ENCODE data around the gene KBTBD13. TPM values are rescaled to one million over a fixed set of nuclear protein-coding genes. Genes with fewer than 3 reads are reported as not detected.

The KBTBD13 gene
- not detected for total RNA-seq

DNA sequence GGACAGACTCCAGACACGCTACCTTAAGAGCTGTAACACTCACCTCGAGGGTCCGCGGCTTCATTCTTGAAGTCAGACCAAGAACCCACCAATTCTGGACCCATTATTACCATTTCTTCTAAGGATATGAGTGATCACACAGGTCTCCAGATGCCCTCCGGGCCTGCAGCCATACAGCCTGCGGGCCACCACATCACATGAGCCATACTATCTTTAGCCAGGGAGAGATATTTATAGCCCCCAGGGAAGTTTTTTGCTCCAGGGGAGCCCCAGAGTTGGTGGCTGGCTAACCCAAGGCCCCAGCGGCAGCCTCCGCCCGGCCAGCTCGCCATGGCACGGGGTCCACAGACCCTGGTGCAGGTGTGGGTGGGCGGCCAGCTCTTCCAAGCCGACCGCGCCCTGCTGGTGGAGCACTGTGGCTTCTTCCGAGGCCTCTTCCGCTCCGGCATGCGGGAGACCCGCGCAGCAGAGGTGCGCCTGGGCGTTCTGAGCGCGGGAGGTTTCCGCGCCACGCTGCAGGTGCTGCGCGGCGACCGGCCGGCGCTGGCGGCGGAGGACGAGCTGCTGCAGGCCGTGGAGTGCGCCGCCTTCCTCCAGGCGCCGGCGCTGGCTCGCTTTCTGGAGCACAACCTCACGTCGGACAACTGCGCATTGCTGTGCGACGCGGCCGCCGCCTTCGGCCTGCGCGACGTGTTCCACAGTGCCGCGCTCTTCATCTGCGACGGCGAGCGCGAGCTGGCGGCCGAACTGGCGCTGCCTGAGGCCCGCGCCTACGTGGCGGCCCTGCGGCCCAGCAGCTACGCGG lies at the start of gene KBTBD13:
TSS of gene KBTBD13 (plus strand) at position 261 of the 805 bp plus-strand sequence. CDS start at position 331, 70 bp downstream.
- no peak within 1 kb of the TSS for H3K4me3 Mint-ChIP-seq
- ChIA-PET POLR2A (no interaction called here), CTCF (interaction anchor here (0.7 to 1.9 kb wide), 5 partner anchors 17 to 1279 kb away, joined by 3 to 4 read pairs (median 3); no protein-coding TSS in a partner anchor)
- H3K9me3 Mint-ChIP-seq (ENCODE audit: low read depth): no peaks in the 10 kb centered on the region
- peaks cover 17% of the 10 kb centered on the region for H3K27me3 Mint-ChIP-seq
- H3K27ac Mint-ChIP-seq: no peak within 1 kb of the TSS
- intact Hi-C loops (cut with DNase I, micrococcal nuclease): loop anchor here in 1 of 2 experiments (10.0 kb wide), 1 partner anchor 342 kb away; no protein-coding TSS in a partner anchor
- DNase-seq: no peak
- peaks cover 6% of the 10 kb centered on the region for H3K4me1 Mint-ChIP-seq
- no peaks in the 10 kb centered on the region for H3K36me3 Mint-ChIP-seq (ENCODE audit: low read depth)
- ATAC-seq: no peak

DNA sequence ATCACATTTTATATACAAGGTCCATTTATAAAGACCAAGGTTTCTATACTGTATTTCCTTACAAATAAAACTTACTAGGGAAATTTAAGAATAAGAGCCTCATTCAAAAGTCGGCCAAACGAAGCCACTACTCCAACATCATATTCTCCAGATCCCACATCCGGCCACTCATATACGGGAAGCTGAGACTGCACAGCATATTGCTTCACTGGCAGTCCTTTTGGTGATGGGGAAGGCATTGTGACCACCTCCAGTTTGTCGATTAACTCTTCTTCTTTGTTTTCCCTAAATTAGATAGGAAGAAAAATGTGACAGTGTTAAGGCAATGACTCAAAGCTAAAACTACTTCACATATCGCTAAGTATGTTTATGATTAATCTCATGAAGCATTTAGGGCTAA lies 49.8 kb upstream of the KBTBD13 start:
- no peak overlapping the region for H3K4me3 Mint-ChIP-seq
- DNase-seq (no peak), ATAC-seq (no peak)
- no peaks in the 10 kb centered on the region for H3K9me3 Mint-ChIP-seq (ENCODE audit: low read depth)
- intact Hi-C loops (cut with DNase I, micrococcal nuclease): loop anchor here (5.0 kb wide), 2 partner anchors 34 to 189 kb away; no protein-coding TSS in a partner anchor
- H3K36me3 Mint-ChIP-seq (ENCODE audit: low read depth): peaks cover 31% of the 10 kb centered on the region
- H3K4me1 Mint-ChIP-seq: peaks cover 14% of the 10 kb centered on the region
- no peak overlapping the region for H3K27ac Mint-ChIP-seq
- H3K27me3 Mint-ChIP-seq: no peaks in the 10 kb centered on the region
- POLR2A ChIA-PET: interaction anchor here (0.7 to 0.8 kb wide), 2 partner anchors 278 to 430 kb away, joined by 3 to 4 read pairs; partner anchors contain the start of gene RNU5B-1
- CTCF ChIA-PET: no interaction called here

DNA sequence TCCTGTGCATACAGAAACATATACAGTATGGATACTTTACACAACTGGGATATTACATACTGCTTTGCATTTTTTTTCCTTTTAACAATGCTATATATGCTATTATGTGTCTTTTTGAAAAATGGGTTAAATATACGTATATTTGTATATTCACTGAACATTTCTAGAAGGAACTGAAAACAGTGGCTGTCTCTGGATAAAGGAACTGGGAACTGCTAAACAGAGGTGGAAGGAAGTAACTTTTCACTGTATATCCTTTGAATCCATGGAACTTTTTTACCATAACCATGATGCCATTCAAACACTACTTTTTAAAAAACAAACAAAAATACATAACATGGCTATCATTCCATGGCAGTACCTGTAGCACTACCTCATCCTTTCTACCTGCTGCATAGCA lies 49.0 kb upstream of the KBTBD13 start:
- Mint-ChIP-seq H3K9me3 (ENCODE audit: low read depth) (no peaks in the 10 kb centered on the region), H3K27ac (no peak overlapping the region), H3K27me3 (no peaks in the 10 kb centered on the region), H3K4me1 (peaks cover 14% of the 10 kb centered on the region), H3K4me3 (peak overlapping the region; percentile 85), H3K36me3 (ENCODE audit: low read depth) (peaks cover 31% of the 10 kb centered on the region)
- ChIA-PET CTCF (interaction anchor here (0.9 kb wide), 1 partner anchor 76 kb away, joined by 3 read pairs; no protein-coding TSS in a partner anchor), POLR2A (no interaction called here)
- ATAC-seq: no peak
- intact Hi-C loops (cut with DNase I, micrococcal nuclease): loop anchor here (5.0 kb wide), 2 partner anchors 35 to 190 kb away; no protein-coding TSS in a partner anchor
- DNase-seq: no peak

DNA sequence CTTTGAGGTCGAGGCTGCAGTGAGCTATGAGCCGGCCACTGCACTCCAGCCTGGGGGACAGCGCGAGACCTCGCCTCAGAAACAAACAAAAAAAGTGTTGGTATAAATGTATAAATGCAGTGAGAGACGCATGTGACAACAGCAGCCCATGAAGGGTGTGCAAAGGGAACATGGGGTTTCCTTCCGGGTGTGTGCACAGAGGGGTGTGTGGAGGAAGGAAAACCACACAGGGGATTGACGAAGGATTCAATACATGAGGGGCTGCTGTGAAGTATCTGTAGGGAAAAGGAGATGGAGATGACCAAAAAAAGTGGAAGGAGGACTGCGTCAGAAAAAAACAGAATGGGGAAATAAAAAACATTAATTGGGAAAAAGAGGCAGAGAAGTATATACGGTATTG lies 48.2 kb upstream of the KBTBD13 start:
- H3K4me1 Mint-ChIP-seq: peaks cover 17% of the 10 kb centered on the region
- no peak for ATAC-seq
- ChIA-PET POLR2A (no interaction called here), CTCF (interaction anchor here (0.9 kb wide), 1 partner anchor 75 kb away, joined by 3 read pairs; no protein-coding TSS in a partner anchor)
- no peak for DNase-seq
- H3K27ac Mint-ChIP-seq: peak overlapping the region; percentile 79
- H3K9me3 Mint-ChIP-seq (ENCODE audit: low read depth): no peaks in the 10 kb centered on the region
- no peaks in the 10 kb centered on the region for H3K27me3 Mint-ChIP-seq
- peak overlapping the region; percentile 85 for H3K4me3 Mint-ChIP-seq
- intact Hi-C loops (cut with DNase I, micrococcal nuclease): loop anchor here (2.0 to 5.0 kb wide), 5 partner anchors 36 to 276 kb away; partner anchors contain the start of genes PARP16 (in 1 of the 2), PDCD7 (in 1 of the 2) and RNU5B-1 (in 1 of the 2)
- peaks cover 28% of the 10 kb centered on the region for H3K36me3 Mint-ChIP-seq (ENCODE audit: low read depth)

DNA sequence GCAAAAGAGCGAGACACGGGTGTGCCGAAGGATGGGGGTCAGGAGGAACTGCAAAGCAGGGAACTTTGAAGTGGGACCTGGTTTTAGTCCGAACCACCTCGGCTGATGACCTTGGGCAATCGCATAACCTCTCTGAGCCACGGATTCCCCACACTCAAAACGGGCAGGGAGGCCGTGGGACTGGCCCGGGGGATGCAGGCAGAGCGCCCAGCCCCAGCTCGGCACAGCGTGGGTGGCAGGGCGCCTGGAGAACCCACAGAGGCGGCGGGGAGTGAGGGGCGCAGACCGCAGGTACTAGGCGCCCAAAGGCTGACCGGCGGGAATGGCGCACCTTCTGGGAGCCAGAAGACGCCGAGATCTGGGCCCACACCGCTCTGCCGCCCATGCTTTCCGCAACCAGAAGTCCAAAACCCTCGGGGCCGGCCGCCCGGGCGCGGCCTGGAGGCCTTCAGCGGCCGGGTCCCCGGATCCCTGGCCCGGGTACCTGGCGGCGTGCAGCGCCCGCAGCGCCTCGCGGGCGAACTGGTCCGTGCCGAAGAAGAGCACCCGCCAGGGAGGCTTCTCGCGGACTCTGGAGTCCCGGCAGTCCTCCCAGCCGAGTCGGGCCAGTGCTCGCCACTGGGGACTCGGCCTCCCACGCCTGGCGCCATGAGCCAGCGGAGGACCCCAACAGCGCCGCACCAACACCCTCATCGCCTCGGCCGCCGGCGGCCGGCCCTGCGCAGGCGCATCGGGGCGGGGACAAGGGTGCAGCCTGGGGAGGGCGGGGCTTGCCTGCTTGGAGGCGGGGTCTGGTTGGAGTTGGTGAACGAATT lies 47.4 kb upstream of the KBTBD13 start, which contains the start of gene MTFMT:
TSS of gene MTFMT (minus strand) at position 719 of the 815 bp plus-strand sequence. CDS start at position 693, 26 bp downstream.
- H3K9me3 Mint-ChIP-seq (ENCODE audit: low read depth): no peaks in the 10 kb centered on the region
- H3K27ac Mint-ChIP-seq: peak within 1 kb of the TSS; percentile 79
- ChIA-PET CTCF (no interaction called here), POLR2A (no interaction called here)
- H3K4me1 Mint-ChIP-seq: peaks cover 20% of the 10 kb centered on the region
- DNase-seq: peak; percentile 96
- ATAC-seq: peak; percentile 95
- intact Hi-C loops (cut with DNase I, micrococcal nuclease): loop anchor here (1.0 to 5.0 kb wide), 9 partner anchors 20 to 276 kb away; partner anchors contain the start of genes CLPX (in 1 of the 2), PARP16 (in 1 of the 2), PDCD7 (in 1 of the 2) and RNU5B-1 (in 1 of the 2)
- peak within 1 kb of the TSS; percentile 85 for H3K4me3 Mint-ChIP-seq
- peaks cover 22% of the 10 kb centered on the region for H3K36me3 Mint-ChIP-seq (ENCODE audit: low read depth)
- no peaks in the 10 kb centered on the region for H3K27me3 Mint-ChIP-seq

DNA sequence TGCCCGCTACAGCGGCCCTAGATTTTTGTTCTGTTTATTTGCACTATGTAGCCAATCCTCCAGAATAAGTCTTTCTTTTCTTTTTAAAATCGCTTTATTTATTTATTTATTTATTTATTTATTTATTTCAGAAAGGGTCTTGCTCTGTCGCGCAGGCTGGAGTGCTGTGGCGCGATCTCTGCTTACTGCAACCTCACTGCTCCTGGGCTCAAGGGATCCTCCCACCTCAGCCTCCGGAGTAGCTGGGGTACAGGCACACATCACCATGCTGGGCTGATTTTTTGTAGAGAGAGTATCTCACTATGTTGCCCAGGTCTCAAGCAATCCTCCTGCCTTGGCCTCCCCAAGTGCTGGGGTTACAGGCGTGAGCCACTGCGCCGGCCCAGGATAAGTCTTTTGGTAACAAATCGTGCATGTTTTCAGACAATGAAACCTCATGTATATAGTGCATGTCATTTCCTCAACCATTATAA lies 46.8 kb upstream of the KBTBD13 start:
- intact Hi-C loops (cut with DNase I, micrococcal nuclease): loop anchor here (1.0 to 5.0 kb wide), 11 partner anchors 20 to 297 kb away; partner anchors contain the start of genes CLPX (in 1 of the 2), PARP16 (in 1 of the 2), PDCD7 (in 1 of the 2) and RNU5A-1 (in 1 of the 2)
- CTCF ChIA-PET: interaction anchor here (0.9 to 1.2 kb wide), 2 partner anchors 46 to 48 kb away, joined by 3 to 4 read pairs; partner anchors contain the start of gene KBTBD13
- POLR2A ChIA-PET: no interaction called here

DNA sequence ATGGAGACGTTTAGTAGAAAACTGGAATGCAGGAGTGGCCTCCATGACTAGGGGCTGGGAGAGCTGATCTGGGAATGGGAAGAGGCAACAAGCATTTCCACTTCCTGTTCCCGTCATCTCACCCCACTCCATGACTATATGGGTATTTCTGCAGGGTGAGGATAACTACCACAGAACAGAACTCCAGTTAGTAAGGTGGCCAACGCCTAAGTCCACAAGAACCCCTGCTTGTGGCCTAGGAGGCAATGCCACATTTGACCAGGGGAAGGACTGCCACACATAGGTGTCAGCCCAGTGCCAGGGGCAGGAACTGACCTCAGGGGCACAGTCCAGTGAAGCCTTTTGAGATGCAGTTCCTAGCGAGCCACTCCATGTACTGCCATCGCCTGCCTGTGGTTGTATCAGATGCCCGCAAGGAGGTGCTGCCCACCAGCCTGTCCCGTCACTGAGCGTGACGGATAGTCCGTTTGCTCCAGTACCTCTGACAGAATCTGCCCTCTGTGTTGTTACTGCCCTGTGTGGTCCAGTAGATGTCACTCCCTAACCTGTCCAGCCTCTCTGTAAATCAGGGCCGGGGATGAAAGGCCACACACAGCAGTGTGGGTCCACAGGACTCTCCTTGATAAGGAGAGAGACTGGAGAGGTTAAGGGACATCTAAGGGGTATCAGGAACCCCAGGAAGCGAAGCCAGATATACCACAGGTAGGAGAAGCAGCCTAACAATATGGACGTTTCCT lies 43.6 kb upstream of the KBTBD13 start:
- peak; percentile 59 for ATAC-seq
- Mint-ChIP-seq H3K4me3 (no peak overlapping the region), H3K4me1 (peaks cover 12% of the 10 kb centered on the region), H3K27me3 (no peaks in the 10 kb centered on the region), H3K27ac (no peak overlapping the region), H3K36me3 (ENCODE audit: low read depth) (peaks cover 4% of the 10 kb centered on the region), H3K9me3 (ENCODE audit: low read depth) (no peaks in the 10 kb centered on the region)
- intact Hi-C loops (cut with DNase I, micrococcal nuclease): loop anchor here (1.0 to 5.0 kb wide), 6 partner anchors 45 to 352 kb away; partner anchors contain the start of gene RNU5A-1 (in 1 of the 2)
- POLR2A ChIA-PET: no interaction called here
- CTCF ChIA-PET: interaction anchor here (0.7 to 1.7 kb wide), 14 partner anchors 10 to 302 kb away, joined by 3 to 14 read pairs (median 4); partner anchors contain the start of gene SLC51B
- peak; percentile 69 for DNase-seq

More for the DNA sequence above, 46.8 kb upstream of the KBTBD13 start:
- Mint-ChIP-seq H3K4me1 (peaks cover 20% of the 10 kb centered on the region), H3K9me3 (ENCODE audit: low read depth) (no peaks in the 10 kb centered on the region), H3K27ac (peak overlapping the region; percentile 44), H3K36me3 (ENCODE audit: low read depth) (peaks cover 19% of the 10 kb centered on the region), H3K27me3 (no peaks in the 10 kb centered on the region), H3K4me3 (peak overlapping the region; percentile 85)
- DNase-seq (no peak), ATAC-seq (no peak)

DNA sequence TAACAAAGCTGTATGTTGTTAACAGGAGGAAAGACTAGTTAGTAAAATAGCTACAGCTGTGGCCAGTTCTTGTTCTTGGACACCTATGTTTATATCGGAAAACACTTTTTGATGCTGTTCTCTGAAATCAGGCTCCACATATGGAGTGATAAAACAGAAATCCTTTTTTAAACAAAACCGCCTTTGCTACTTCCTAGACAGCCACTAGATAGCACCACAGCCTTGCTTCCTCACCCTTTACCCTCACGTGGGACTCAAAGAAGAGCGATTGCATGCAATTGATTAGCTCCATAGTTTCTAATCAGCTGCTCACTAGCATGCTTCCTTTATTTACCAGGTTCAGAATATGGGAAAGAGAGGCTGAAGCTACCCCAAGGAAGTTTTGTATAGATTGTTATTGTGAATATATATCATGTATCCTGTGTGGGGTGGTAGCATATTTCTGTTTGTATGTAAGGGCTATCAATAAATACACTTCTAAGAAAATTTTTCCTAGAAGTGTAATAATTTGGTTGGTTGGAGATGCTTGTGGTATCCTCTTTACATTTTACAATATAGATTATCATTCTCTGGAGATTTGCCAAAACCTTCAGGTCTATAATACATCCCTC lies 42.8 kb upstream of the KBTBD13 start:
- intact Hi-C loops (cut with DNase I, micrococcal nuclease): loop anchor here (1.0 to 5.0 kb wide), 6 partner anchors 45 to 352 kb away; partner anchors contain the start of gene RNU5A-1 (in 1 of the 2)
- peak; percentile 47 for ATAC-seq
- Mint-ChIP-seq H3K27ac (no peak overlapping the region), H3K27me3 (no peaks in the 10 kb centered on the region), H3K36me3 (ENCODE audit: low read depth) (no peaks in the 10 kb centered on the region), H3K4me3 (no peak overlapping the region), H3K9me3 (ENCODE audit: low read depth) (no peaks in the 10 kb centered on the region), H3K4me1 (peaks cover 7% of the 10 kb centered on the region)
- peak; percentile 45 for DNase-seq
- POLR2A ChIA-PET: interaction anchor here (1.1 kb wide), 1 partner anchor 266 kb away, joined by 5 read pairs; no protein-coding TSS in a partner anchor
- CTCF ChIA-PET: interaction anchor here (0.6 to 1.7 kb wide), 18 partner anchors 9 to 346 kb away, joined by 3 to 14 read pairs (median 4); partner anchors contain the start of genes KBTBD13 and SLC51B

DNA sequence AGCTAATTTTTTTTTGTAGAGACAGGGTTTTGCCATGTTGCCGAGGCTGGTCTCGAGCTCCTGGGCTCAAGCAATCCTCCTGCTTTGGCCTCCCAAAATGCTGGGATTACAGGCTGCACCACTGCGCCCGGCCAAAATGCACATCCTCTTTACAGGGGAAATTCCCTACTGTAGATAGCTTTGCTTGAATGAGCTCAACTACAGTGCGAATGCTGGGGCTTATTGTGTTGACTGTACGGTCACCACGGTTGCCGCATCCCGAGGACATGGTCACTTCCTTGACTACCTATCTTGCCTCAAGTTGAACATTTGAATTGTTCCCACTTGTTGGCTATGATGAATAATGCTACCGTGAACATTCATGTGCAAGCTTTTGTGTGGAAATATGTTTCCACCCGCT lies 41.8 kb upstream of the KBTBD13 start:
- H3K4me1 Mint-ChIP-seq: peaks cover 7% of the 10 kb centered on the region

More for the DNA sequence above, 41.8 kb upstream of the KBTBD13 start:
- POLR2A ChIA-PET: interaction anchor here (1.1 kb wide), 1 partner anchor 265 kb away, joined by 5 read pairs; no protein-coding TSS in a partner anchor
- Mint-ChIP-seq H3K27ac (no peak overlapping the region), H3K27me3 (no peaks in the 10 kb centered on the region), H3K9me3 (ENCODE audit: low read depth) (no peaks in the 10 kb centered on the region), H3K4me3 (no peak overlapping the region), H3K36me3 (ENCODE audit: low read depth) (no peaks in the 10 kb centered on the region)
- DNase-seq: no peak
- no peak for ATAC-seq
- CTCF ChIA-PET: interaction anchor here (0.6 to 1.7 kb wide), 6 partner anchors 12 to 236 kb away, joined by 3 to 10 read pairs (median 4); no protein-coding TSS in a partner anchor
- intact Hi-C loops (cut with DNase I, micrococcal nuclease): loop anchor here (5.0 kb wide), 2 partner anchors 263 to 302 kb away; partner anchors contain the start of gene RNU5A-1 (in 1 of the 2)
